Measurements from ENCODE around the gene ASS1.

Gene ASS1

DNA sequence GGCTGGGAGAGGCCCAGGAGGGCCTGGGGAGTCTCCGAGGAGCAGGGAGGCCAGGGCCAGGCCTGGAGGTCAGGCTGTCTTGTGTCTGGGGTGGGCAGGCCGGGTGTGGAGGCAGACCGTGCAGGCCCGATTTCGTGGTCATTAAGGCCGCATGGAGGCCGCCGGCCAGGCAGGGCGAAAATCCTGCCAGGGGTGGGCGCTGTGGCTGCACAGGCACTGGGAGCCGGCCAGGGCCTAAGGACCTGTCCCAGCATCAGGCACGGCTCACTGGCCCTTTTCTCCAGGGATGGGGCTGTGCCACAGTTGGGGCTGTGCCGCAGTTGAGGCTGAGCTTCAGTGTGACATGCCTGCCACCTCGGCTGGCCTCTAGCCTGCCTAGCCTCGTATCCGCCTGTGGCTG lies 35.9 kb downstream of the ASS1 start:
- Histone ChIP-seq H3K36me3 (ENCODE audit: insufficient read depth, low read depth, low read length) (0 out of 2 replicates have a peak, but pooled peaks cover 4% of the 10 kb centered on the region), H3K9me3 (ENCODE audit: insufficient read depth, low read depth, low read length) (no peaks in the 10 kb centered on the region), H3K27me3 (ENCODE audit: insufficient read depth, low read length) (peaks cover 26% of the 10 kb centered on the region; the same call in 1 of the 2 replicates), H3K27ac (ENCODE audit: low read length) (no peak overlapping the region), H3K4me1 (ENCODE audit: insufficient read depth, low read length) (no peaks in the 10 kb centered on the region), H3K9ac (ENCODE audit: low read depth, low read length) (no peak overlapping the region), H3K4me3 (ENCODE audit: low read length) (no peak overlapping the region)

DNA sequence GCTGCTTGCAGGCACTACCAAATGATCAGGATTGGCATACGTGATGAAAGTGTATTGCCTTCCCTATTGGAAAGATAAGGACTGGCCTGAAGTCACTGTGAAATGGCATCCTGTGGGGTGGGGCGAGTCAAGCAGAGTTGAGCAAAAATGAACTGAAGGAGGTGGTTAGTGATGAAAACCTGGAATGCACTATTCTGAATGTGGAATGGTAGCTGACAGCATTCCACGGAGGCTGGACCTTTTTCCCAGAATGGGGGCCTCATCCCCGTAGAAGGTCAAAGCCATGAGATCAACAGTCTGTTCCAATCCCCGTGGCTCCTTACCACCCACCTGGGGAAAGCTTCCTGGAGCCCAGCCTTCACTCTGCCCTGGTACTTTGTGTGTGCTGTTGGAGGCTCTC lies 37.7 kb downstream of the ASS1 start:
- Histone ChIP-seq H3K36me3 (ENCODE audit: insufficient read depth, low read depth, low read length) (0 out of 2 replicates have a peak, but pooled peaks cover 4% of the 10 kb centered on the region), H3K4me1 (ENCODE audit: insufficient read depth, low read length) (no peaks in the 10 kb centered on the region), H3K27ac (ENCODE audit: low read length) (no peak overlapping the region), H3K9me3 (ENCODE audit: insufficient read depth, low read depth, low read length) (no peaks in the 10 kb centered on the region), H3K27me3 (ENCODE audit: insufficient read depth, low read length) (peaks cover 26% of the 10 kb centered on the region; the same call in 1 of the 2 replicates), H3K9ac (ENCODE audit: low read depth, low read length) (no peak overlapping the region), H3K4me3 (ENCODE audit: low read length) (no peak overlapping the region)

DNA sequence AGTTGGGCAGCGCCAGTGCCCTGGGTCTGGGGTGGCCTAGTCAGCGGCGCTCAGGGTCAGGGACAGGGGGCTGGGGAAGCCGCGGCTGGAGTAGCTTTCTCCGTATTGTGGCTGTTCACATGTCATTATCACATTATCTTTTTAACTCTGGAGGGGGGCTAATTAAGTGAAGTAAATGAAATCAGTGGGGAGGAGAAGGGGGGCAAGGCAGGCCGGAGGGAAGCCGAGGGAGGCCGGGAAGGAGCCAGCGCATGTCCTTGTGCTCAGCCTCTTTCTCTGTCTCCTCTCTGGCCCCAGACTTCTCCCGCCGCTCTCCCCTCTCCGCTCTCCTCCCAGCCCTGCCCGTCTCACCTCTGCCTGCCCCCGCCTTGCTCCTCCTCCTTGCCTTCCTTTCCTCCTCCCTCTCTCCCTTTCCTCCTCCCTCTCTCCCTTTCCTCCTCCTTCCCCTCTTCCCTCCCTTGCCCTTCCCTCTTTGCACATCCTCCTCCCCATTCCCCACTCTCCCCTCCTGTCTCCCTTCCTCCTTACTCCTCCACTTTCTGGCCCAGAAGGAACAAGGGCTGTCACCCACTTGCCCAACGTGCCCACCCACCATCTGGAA lies 38.7 kb downstream of the ASS1 start:
- peaks cover 26% of the 10 kb centered on the region; the same call in 1 of the 2 replicates for H3K27me3 ChIP-seq (ENCODE audit: insufficient read depth, low read length)
- H3K27ac ChIP-seq (ENCODE audit: low read length), result no peak overlapping the region
- no peaks in the 10 kb centered on the region for H3K4me1 ChIP-seq (ENCODE audit: insufficient read depth, low read length)
- no peaks in the 10 kb centered on the region for H3K9me3 ChIP-seq (ENCODE audit: insufficient read depth, low read depth, low read length)
- H3K36me3 ChIP-seq (ENCODE audit: insufficient read depth, low read depth, low read length), result 0 out of 2 replicates have a peak, but pooled peaks cover 4% of the 10 kb centered on the region
- no peak overlapping the region for H3K9ac ChIP-seq (ENCODE audit: low read depth, low read length)
- H3K4me3 ChIP-seq (ENCODE audit: low read length), result no peak overlapping the region

DNA sequence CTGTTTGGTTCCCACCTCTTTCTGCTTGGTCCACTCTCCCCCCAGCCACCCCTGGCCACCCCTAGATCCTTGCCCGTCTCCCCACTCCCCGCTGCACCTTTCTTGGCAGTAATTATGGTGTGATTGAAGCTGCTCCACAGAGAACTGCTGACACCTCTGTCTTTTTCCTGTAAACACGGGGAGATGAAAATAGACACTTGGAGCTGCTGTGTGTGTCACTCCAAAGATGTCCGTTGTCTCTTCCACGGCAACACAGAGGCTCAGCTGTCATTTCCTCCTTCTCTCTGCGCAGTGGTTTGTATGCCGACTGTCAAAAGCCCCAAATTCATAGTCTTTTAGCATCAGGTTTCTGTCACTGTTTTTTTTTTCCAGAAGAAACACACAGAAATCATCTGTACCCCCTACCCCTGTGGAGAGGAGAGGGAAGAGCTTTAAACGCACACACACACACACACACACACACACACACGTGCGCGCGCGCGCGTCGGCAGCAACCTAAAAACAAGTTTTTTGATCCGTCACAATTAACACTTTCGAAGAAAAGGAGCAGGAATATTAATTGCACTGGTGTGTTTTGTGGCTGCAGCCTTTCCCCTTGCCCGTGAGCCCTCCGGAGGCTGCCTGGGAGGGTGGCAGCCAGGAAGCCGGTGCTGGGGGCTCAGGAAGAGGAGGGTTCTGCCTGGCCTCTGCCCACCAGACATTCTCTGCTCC lies 39.8 kb downstream of the ASS1 start:
- Histone ChIP-seq H3K9me3 (ENCODE audit: insufficient read depth, low read depth, low read length) (no peaks in the 10 kb centered on the region), H3K9ac (ENCODE audit: low read depth, low read length) (no peak overlapping the region), H3K36me3 (ENCODE audit: insufficient read depth, low read depth, low read length) (peaks cover 8% of the 10 kb centered on the region; the same call in 1 of the 2 replicates), H3K4me3 (ENCODE audit: low read length) (no peak overlapping the region), H3K4me1 (ENCODE audit: insufficient read depth, low read length) (no peaks in the 10 kb centered on the region), H3K27me3 (ENCODE audit: insufficient read depth, low read length) (peaks cover 26% of the 10 kb centered on the region; the same call in 1 of the 2 replicates), H3K27ac (ENCODE audit: low read length) (no peak overlapping the region)

DNA sequence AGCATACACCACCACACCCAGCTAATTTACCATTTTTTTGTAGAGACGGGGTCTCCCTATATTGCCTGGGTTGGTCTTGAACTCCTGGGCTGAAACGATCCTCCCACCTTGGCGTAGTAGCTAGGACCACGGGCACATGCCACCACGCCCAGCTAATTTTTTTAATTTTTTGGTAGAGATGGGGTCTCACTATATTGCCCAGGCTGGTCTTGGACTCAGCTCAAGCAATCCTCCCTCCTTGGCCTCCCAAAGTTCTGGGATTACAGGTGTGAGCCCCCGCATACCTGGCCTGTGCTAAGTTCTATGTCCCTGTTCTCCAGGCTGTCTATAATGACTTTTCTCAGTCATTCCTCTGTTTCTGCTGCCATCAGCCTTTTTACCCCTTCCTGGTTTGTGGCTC lies 41.3 kb downstream of the ASS1 start:
- Histone ChIP-seq H3K4me1 (ENCODE audit: insufficient read depth, low read length) (no peaks in the 10 kb centered on the region), H3K36me3 (ENCODE audit: insufficient read depth, low read depth, low read length) (peaks cover 18% of the 10 kb centered on the region), H3K9me3 (ENCODE audit: insufficient read depth, low read depth, low read length) (no peaks in the 10 kb centered on the region), H3K27ac (ENCODE audit: low read length) (no peak overlapping the region), H3K27me3 (ENCODE audit: insufficient read depth, low read length) (peaks cover 26% of the 10 kb centered on the region; the same call in 1 of the 2 replicates), H3K9ac (ENCODE audit: low read depth, low read length) (no peak overlapping the region), H3K4me3 (ENCODE audit: low read length) (no peak overlapping the region)

DNA sequence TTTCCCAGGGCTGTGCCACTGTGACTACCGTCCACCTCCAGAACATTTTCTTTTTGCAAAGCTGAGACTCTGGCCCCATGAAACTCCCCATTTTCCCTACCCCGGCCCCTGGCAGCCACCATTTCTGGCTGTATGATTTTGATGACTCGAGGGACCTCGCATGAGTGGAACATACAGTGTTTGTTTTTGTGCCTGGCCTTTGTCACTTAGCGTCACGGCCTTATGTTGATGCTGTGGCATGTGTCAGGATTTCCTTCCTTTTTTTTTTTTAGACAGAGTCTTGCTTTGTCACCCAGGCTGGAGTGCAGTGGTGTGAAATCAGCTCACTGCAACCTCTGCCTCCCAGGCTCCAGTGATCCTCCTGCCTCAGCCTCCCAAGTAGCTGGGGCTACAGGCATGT lies 42.7 kb downstream of the ASS1 start:
- Histone ChIP-seq H3K9me3 (ENCODE audit: insufficient read depth, low read depth, low read length) (no peaks in the 10 kb centered on the region), H3K36me3 (ENCODE audit: insufficient read depth, low read depth, low read length) (peaks cover 18% of the 10 kb centered on the region), H3K4me1 (ENCODE audit: insufficient read depth, low read length) (no peaks in the 10 kb centered on the region), H3K4me3 (ENCODE audit: low read length) (no peak overlapping the region), H3K27ac (ENCODE audit: low read length) (no peak overlapping the region), H3K27me3 (ENCODE audit: insufficient read depth, low read length) (peaks cover 14% of the 10 kb centered on the region; the same call in 1 of the 2 replicates), H3K9ac (ENCODE audit: low read depth, low read length) (no peak overlapping the region)

DNA sequence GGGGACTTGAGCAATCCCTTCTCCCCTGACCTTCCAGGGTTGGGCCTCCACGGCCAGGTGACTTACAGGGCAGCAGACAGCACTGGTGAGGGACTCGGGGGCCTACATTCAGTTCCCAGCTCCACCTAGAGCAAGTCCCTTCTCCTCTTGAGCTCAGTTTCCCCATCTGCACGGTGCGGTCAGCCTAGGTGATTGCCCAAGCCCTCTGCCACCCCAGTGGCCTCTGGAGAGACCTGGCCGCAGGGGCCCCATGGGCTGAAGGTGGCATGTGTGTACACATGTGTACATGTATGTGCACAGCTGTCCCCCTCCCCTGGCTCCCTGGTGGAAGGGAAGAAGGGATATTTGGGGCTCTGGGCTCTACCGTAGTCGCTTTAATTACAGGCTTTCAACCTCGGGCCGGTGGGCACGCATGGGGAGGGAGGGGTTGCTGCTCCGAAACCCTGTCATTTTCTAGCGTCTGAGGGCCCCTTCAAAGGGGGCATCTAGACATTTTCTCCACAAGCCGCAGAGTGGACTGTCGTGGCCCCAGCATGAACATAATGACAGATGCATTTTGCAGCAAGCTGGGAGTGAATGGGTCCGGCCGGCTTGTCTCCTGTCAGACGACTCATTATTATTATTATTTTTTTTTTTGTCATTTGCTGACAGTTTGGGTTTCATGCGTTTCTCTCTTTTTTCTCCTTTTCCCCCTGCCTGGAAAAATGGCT lies 44.0 kb downstream of the ASS1 start:
- H3K27ac ChIP-seq (ENCODE audit: low read length), result no peak overlapping the region
- peaks cover 18% of the 10 kb centered on the region for H3K36me3 ChIP-seq (ENCODE audit: insufficient read depth, low read depth, low read length)
- H3K27me3 ChIP-seq (ENCODE audit: insufficient read depth, low read length), result peaks cover 1% of the 10 kb centered on the region; the same call in 1 of the 2 replicates
- H3K4me1 ChIP-seq (ENCODE audit: insufficient read depth, low read length), result no peaks in the 10 kb centered on the region
- H3K9ac ChIP-seq (ENCODE audit: low read depth, low read length), result no peak overlapping the region
- H3K9me3 ChIP-seq (ENCODE audit: insufficient read depth, low read depth, low read length), result no peaks in the 10 kb centered on the region
- no peak overlapping the region for H3K4me3 ChIP-seq (ENCODE audit: low read length)

DNA sequence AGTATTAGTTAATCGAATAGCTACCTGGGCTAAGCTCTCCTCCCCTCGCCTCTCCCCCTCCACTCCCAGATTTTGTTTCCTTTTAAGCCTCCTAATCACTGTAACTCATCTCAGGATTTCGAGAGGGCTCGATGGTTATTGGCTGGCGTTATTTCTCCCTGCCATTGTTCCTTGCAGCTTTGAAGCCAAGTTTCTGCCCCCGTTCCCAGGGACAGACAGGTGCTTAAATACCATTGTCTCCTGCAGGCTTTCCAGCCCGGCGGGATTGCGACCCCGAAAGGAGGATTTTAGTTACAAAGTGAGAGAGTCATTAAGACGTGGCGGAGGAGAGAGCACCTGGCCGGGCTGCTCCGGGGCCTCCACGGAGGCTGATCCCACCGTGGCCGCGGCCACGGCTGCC lies 46.2 kb downstream of the ASS1 start:
- peaks cover 31% of the 10 kb centered on the region for H3K36me3 ChIP-seq (ENCODE audit: insufficient read depth, low read depth, low read length)
- H3K9me3 ChIP-seq (ENCODE audit: insufficient read depth, low read depth, low read length), result no peaks in the 10 kb centered on the region; the same call in none of the 2 replicates
- no peaks in the 10 kb centered on the region for H3K27me3 ChIP-seq (ENCODE audit: insufficient read depth, low read length)
- H3K4me3 ChIP-seq (ENCODE audit: low read length), result no peak overlapping the region
- no peak overlapping the region for H3K9ac ChIP-seq (ENCODE audit: low read depth, low read length)
- H3K4me1 ChIP-seq (ENCODE audit: insufficient read depth, low read length), result no peaks in the 10 kb centered on the region
- H3K27ac ChIP-seq (ENCODE audit: low read length), result no peak overlapping the region

DNA sequence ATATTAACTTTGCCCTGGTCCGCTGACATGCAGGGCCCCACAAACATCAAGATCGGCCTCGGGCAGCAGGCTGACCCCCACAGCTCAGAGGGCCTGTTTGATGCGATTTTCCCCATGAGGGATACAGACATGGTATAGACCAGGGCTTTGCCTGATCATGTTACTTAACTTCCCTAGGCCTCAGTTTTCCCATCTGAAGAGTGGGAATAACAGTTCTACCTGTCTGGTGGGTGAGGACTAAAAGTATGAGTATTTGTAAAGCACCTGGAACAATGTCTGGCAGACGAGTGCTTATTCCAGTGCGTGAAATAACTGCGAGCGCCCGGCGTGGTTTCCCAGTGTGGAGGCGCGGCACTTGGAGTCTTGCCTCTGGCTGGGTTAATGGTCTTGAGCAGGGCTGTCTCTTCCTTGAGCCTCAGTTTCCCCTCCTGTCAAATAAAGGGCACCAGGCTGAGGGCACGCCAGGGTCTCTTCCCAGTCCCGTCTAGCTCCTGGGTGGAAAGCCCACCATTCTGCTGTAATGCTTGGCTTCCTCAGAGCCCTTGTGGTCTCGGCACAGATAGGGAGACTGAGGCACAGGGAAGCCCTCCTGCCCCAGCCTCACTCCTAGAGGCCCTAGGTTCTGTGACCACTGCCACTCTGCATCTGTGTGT lies 47.2 kb downstream of the ASS1 start:
- H3K4me1 ChIP-seq (ENCODE audit: insufficient read depth, low read length), result no peaks in the 10 kb centered on the region
- no peak overlapping the region for H3K9ac ChIP-seq (ENCODE audit: low read depth, low read length)
- H3K27ac ChIP-seq (ENCODE audit: low read length), result no peak overlapping the region
- no peaks in the 10 kb centered on the region for H3K27me3 ChIP-seq (ENCODE audit: insufficient read depth, low read length)
- H3K4me3 ChIP-seq (ENCODE audit: low read length), result no peak overlapping the region
- H3K9me3 ChIP-seq (ENCODE audit: insufficient read depth, low read depth, low read length), result no peaks in the 10 kb centered on the region; the same call in none of the 2 replicates
- H3K36me3 ChIP-seq (ENCODE audit: insufficient read depth, low read depth, low read length), result peaks cover 31% of the 10 kb centered on the region

DNA sequence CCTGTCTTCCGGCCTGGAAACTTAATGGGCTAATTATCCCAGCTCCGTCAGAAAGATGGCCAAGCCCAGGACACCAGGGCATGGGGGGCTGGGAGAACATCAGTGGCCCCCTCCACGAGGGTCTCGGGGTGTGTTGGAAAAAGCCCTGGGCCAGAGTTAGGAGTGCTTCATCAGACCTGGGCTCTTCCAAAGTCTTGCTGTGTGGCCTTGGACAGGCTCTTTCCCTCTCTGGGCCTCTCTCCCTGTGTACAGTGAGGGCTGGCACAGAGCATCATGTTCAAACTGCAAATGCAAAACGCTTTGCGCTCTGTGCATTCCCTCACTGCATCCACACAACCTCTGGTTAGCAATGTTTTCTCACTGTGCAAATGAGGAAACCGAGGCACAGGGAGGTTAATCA lies 48.3 kb downstream of the ASS1 start:
- Histone ChIP-seq H3K4me1 (ENCODE audit: insufficient read depth, low read length) (no peaks in the 10 kb centered on the region), H3K9me3 (ENCODE audit: insufficient read depth, low read depth, low read length) (no peaks in the 10 kb centered on the region; the same call in none of the 2 replicates), H3K36me3 (ENCODE audit: insufficient read depth, low read depth, low read length) (peaks cover 31% of the 10 kb centered on the region), H3K9ac (ENCODE audit: low read depth, low read length) (no peak overlapping the region), H3K27me3 (ENCODE audit: insufficient read depth, low read length) (no peaks in the 10 kb centered on the region), H3K4me3 (ENCODE audit: low read length) (no peak overlapping the region), H3K27ac (ENCODE audit: low read length) (no peak overlapping the region)

DNA sequence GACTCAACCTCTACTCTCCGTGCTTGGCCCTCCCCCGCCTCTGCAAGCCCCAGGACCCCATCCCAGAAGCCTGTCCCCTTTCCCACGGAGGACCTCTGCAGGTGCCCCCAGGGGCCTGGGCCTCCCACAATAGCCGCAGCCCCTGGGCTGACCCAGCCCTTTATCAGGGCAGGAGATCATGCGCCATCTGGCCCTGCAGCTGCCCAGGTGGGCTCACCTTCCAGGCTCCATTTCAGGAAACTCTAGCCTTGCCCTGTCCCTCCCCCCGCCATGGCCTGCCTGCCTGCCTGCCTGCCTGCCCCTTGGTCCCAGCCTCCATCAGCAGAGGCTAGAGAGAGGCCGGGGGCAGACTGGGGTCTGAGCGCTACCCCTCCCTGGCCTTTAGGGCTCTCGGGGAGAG lies 48.7 kb downstream of the ASS1 start:
- H3K27me3 ChIP-seq (ENCODE audit: insufficient read depth, low read length), result no peaks in the 10 kb centered on the region
- no peaks in the 10 kb centered on the region; the same call in none of the 2 replicates for H3K9me3 ChIP-seq (ENCODE audit: insufficient read depth, low read depth, low read length)
- no peak overlapping the region for H3K9ac ChIP-seq (ENCODE audit: low read depth, low read length)
- peaks cover 31% of the 10 kb centered on the region for H3K36me3 ChIP-seq (ENCODE audit: insufficient read depth, low read depth, low read length)
- H3K27ac ChIP-seq (ENCODE audit: low read length), result no peak overlapping the region
- no peak overlapping the region for H3K4me3 ChIP-seq (ENCODE audit: low read length)
- no peaks in the 10 kb centered on the region for H3K4me1 ChIP-seq (ENCODE audit: insufficient read depth, low read length)
